Lower lobe of right lung (tissue), 2 donors: ENCODE data around the gene CSMD2. TPM values are rescaled to one million over a fixed set of nuclear protein-coding genes. Genes with fewer than 3 reads are reported as not detected.

ENCODE experiments used
- ATAC-seq, 2 donors: fragments of 200-7000 bp; cut with Tn5 transposase; one replicate each; pipeline ENCODE4 v1.9.1; 2020 to 2022; ENCODE audit warnings: mild to moderate bottlenecking in 2 of 2, moderate library complexity in 2 of 2
- DNase-seq: peaks from one replicate; pipeline ENCODE4 v3.0.0-alpha.2; 2020
- H3K27ac ChIP-seq: fragments of 200-600 bp; one replicate; pipeline ENCODE4 v1.8.0; 2022
- H3K27me3 ChIP-seq: fragments of 200-600 bp; one replicate; pipeline ENCODE4 v1.8.0; 2022; ENCODE audit warnings: low read depth
- H3K36me3 ChIP-seq: fragments of 200-600 bp; one replicate; pipeline ENCODE4 v1.8.0; 2022; ENCODE audit warnings: mild to moderate bottlenecking
- H3K4me1 ChIP-seq: fragments of 200-600 bp; one replicate; pipeline ENCODE4 v1.8.0; 2022
- H3K4me3 ChIP-seq: fragments of 200-600 bp; one replicate; pipeline ENCODE4 v1.8.0; 2022; ENCODE audit warnings: mild to moderate bottlenecking
- H3K9me3 ChIP-seq: fragments of 200-600 bp; one replicate; pipeline ENCODE4 v1.8.0; 2022
- intact Hi-C: fragments of 100-400 bp; cut with DNase I; formaldehyde crosslinking; loops from one replicate; pipeline ENCODE4 v1.11.0; 2022
- total RNA-seq: library from RNA; stranded (reverse); fragmentation: NEBNext Ultra II Directional; extraction: Animal tissue kit (Norgen Biotek cat#: 25700); gene quantifications from one replicate; pipeline ENCODE4 v1.2.1, GENCODE V29; 2021
- TF ChIP-seq, protein P1 (sequence below): fragments of 200-600 bp; IDR thresholded peaks from one replicate; pipeline ENCODE4 v1.8.0; 2022; ENCODE audit warnings: antibody characterized with exemption, mild to moderate bottlenecking
- donor health status: DM: no; HTN: yes; CAD: no; lungs with severe emphysema.

Gene CSMD2
- total RNA-seq, 1 donor from 2014 or later = 1.1 TPM

DNA sequence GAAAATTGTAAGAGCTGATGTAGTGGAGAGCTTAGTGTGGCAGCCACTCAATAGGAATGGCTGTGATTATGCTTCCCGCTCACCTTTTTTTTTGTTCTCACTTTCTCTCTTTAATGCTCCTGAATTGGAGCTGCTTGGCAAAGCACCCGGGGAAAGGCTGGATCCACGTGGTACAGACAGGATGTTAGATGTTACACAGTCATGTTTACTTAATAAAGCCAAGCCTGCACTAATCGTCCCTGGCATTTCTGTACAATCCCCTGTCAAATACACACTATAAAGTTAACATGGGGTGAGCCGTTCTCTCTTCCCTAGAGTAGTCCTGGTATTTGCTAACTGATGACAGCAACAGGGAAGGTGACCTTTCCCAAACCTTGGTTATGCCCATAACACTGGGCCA lies 504.8 kb downstream of the CSMD2 start:
- H3K27me3 ChIP-seq = no peaks in the 10 kb centered on the region
- H3K4me3 ChIP-seq = no peak overlapping the region
- no peak overlapping the region for H3K27ac ChIP-seq
- no peak for ATAC-seq
- intact Hi-C loops = no loop called here
- H3K9me3 ChIP-seq = no peaks in the 10 kb centered on the region
- no peaks in the 10 kb centered on the region for H3K4me1 ChIP-seq
- no peak for DNase-seq
- TF ChIP-seq, protein P1, sequence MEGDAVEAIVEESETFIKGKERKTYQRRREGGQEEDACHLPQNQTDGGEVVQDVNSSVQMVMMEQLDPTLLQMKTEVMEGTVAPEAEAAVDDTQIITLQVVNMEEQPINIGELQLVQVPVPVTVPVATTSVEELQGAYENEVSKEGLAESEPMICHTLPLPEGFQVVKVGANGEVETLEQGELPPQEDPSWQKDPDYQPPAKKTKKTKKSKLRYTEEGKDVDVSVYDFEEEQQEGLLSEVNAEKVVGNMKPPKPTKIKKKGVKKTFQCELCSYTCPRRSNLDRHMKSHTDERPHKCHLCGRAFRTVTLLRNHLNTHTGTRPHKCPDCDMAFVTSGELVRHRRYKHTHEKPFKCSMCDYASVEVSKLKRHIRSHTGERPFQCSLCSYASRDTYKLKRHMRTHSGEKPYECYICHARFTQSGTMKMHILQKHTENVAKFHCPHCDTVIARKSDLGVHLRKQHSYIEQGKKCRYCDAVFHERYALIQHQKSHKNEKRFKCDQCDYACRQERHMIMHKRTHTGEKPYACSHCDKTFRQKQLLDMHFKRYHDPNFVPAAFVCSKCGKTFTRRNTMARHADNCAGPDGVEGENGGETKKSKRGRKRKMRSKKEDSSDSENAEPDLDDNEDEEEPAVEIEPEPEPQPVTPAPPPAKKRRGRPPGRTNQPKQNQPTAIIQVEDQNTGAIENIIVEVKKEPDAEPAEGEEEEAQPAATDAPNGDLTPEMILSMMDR = no peak
- H3K36me3 ChIP-seq = no peaks in the 10 kb centered on the region

DNA sequence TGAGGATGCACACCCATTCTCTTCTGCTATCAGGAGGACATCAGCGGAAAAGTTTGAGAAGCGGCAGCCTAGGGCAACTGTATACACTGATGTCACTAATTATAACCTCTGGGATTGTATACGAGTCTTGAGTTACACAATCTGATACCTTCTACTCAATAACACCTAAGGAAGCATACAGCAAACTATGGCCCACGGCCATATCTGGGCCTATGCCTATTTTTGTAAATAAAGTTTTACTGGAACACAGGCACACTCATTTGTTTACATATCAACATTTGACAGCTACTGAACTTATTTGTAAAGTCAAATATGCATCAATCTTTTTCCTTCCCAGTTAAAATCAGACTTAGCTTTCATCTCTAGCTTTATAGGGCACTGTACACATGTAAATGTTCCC lies 505.4 kb downstream of the CSMD2 start:
- H3K36me3 ChIP-seq = no peaks in the 10 kb centered on the region
- TF ChIP-seq, protein P1 = no peak
- H3K27ac ChIP-seq = no peak overlapping the region
- DNase-seq (no peak), ATAC-seq (no peak)
- H3K4me3 ChIP-seq = no peak overlapping the region
- intact Hi-C loops = no loop called here
- H3K9me3 ChIP-seq = no peaks in the 10 kb centered on the region
- H3K4me1 ChIP-seq = no peaks in the 10 kb centered on the region
- H3K27me3 ChIP-seq = no peaks in the 10 kb centered on the region

DNA sequence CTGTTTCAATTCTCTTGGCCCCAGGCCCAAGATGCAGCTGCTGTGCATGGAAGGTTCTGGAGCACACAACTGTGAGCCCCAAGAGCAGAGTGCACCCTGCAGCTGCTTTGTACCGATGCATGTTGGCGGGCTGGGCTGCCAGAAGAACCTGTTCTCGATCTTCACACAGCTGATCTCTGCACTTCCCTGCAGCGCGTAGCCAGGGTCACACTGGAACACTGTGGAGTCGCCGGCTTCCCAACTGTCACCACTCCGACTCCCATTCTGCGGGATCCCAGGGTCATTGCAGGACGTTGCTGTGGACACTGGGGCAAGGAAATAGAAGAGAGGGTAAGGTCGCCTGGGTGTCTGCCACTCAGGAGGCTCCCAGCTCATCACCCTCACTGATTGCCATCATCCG lies 507.2 kb downstream of the CSMD2 start:
- Histone ChIP-seq H3K27me3 (no peaks in the 10 kb centered on the region), H3K36me3 (no peaks in the 10 kb centered on the region), H3K4me3 (no peak overlapping the region), H3K9me3 (no peaks in the 10 kb centered on the region), H3K27ac (no peak overlapping the region), H3K4me1 (no peaks in the 10 kb centered on the region)
- intact Hi-C loops = no loop called here
- DNase-seq (no peak), ATAC-seq (no peak)
- TF ChIP-seq, protein P1 = no peak

GRCh38 chr1:33656467-33657005 lies 508.5 kb downstream of the CSMD2 start:
- Histone ChIP-seq H3K36me3 (no peaks in the 10 kb centered on the region), H3K27ac (no peak overlapping the region), H3K4me3 (no peak overlapping the region), H3K4me1 (no peaks in the 10 kb centered on the region), H3K9me3 (no peaks in the 10 kb centered on the region), H3K27me3 (no peaks in the 10 kb centered on the region)
- DNase-seq = no peak
- no peak for ATAC-seq
- TF ChIP-seq, protein P1 = no peak
- intact Hi-C loops = no loop called here

DNA sequence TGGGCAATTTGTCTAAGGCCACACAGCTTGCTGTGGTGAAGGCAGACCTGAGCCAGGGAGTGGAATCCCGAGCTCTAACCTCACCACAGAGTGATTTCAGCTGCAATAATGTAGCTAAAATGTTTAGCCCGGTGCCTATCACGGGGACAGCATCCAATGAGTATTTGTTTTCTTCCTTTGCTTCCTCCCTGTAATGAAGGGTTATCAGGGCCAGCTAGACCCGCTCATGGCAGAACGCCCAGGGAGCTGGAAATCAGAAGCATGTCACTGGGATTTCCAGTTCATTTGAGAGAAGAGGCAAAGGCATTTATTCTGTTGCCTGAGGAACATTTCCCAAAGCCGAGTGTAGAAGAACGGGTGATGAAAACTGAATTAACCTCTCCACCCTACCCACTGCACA lies 509.5 kb downstream of the CSMD2 start:
- no peaks in the 10 kb centered on the region for H3K27me3 ChIP-seq
- no peak overlapping the region for H3K4me3 ChIP-seq
- H3K27ac ChIP-seq = no peak overlapping the region
- intact Hi-C loops = no loop called here
- ATAC-seq (no peak), DNase-seq (no peak)
- H3K4me1 ChIP-seq = no peaks in the 10 kb centered on the region
- no peaks in the 10 kb centered on the region for H3K9me3 ChIP-seq
- H3K36me3 ChIP-seq = no peaks in the 10 kb centered on the region
- TF ChIP-seq, protein P1 = no peak
